HG03108 (cell line): ENCODE data around the gene BDKRB2.

Experiments used
- ATAC-seq: cut with Tn5 transposase; IDR thresholded peaks from one replicate; pipeline ENCODE4 v1.9.1; 2021; ENCODE audit warnings: moderate library complexity; ENCODE audit not compliant: unreplicated experiment

Gene BDKRB2

DNA sequence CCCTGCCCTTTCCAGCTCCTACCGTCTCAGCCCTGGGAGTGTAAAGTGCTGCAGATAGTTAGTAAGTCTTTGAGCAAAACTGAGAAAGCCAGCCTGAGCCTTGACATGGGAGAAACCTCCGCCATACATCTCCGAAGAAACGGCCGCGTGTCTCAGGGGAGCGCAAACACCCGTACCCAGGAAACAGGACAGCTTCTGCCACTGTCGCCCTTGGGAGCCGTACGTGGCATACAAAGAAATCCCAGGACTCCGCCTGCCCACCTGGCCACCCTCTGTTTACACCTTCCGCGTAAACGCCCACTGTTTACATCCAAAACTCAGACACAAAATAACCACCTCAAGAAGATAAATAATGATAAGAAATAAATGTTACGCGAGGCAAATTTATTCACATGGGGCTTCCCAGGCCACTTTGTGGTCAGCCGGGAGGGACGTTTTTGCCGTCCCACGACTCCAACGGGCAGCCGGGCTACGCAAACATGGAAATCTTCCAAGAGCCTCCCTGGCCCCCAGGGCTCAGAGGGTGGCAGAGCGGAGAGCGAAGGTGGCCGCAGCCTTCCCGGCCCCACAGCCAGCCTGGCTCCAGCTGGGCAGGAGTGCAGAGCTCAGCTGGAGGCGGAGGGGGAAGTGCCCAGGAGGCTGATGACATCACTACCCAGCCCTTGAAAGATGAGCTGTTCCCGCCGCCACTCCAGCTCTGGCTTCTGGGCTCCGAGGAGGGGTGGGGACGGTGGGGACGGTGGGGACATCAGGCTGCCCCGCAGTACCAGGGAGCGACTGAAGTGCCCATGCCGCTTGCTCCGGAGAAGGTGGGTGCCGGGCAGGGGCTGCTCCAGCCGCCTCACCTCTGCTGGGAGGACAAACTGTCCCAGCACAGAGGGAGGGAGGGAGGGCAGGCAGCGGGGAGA is at the start of gene BDKRB2:
Gene BDKRB2, plus strand, starts transcription at position 689 of the 908 bp plus-strand sequence. CDS start 32,269 bp downstream, outside the sequence.
- no peak for ATAC-seq

DNA sequence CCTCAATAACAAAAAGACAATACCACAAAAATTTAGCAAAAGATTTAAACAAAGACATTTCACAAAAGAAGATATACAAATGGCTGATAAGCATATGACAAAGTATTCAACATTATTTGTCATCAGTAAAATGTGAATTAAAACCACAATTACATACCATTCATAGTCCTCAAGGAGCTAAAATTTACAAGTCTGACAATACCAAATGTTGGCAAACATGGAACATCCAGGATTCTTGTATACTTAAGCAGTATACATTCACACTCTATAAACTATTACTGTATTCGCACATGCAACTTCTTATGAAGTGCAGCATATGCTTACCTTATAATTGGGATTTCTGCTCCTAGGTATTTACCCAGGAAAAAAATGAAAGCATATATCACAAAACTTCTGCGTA is 49.7 kb upstream of the BDKRB2 start:
- no peak for ATAC-seq

- ATAC-seq: no peak
These were observed 47.6 kb upstream of the BDKRB2 start for GRCh38 chr14:96156804-96157760.

- no peak for ATAC-seq
These were observed 45.9 kb upstream of the BDKRB2 start for GRCh38 chr14:96158735-96159134.

DNA sequence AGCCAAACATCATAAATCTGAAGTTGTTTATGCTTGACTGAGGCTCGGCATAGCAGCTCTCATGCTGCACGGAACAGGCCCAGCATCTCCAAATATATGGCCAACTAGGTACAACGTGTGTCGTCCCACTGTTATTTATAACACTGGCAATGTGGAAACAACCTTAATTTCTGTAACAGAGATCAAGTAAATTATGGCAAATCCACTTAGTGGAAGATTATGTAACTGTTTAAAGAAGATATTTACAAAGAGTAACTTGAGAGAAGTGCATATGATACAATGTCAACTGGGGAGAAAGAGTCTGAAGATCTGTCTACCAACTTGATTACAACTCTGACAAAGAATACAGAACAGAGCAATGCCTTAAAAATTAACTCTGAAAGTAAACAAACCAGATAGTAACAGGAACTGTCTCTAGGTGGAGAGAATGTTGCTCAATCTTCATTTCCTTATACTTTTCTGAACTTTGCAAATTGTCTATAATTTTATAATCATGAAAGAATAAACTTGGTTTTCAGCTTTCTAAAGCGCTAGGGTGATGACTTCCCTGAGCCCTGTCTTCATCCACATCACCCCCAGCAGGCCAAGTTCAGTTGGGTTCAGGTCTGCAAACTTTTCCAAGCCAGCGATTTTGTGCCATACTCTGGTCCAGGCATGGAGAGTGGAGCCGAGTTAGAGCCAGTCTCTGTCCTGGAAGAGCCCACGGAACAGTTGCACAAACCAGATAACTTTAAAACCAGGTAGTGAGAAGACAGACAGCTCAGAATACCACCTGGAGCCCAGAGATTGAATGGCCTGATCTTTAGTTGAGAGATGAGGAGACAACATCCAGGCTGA is 44.3 kb upstream of the BDKRB2 start:
- ATAC-seq: no peak

GRCh38 chr14:96160913-96161310 is 43.7 kb upstream of the BDKRB2 start:
- no peak for ATAC-seq

- no peak for ATAC-seq
These were observed 43.0 kb upstream of the BDKRB2 start for GRCh38 chr14:96161636-96162035.

- no peak for ATAC-seq
These were observed 42.4 kb upstream of the BDKRB2 start for GRCh38 chr14:96162265-96162664.

DNA sequence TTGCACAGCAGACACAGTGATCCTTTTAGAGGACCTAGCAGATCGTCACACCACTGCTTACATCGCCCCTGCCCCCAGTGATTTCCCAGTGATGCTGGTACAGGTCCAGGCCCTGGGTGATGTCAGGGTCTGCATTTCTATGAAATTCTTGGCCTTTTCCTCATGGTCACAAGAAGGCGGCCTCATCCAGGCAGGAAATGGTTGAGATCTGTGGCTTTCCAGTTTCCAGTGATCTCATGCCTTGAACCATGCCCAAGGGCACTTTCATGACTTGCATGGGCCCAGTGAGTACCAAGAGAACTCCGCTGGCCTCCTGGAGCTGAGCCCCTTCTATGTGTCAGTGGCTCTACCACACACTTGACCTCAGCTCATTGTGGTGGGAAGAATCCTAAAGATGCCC is 41.9 kb upstream of the BDKRB2 start:
- ATAC-seq: no peak

DNA sequence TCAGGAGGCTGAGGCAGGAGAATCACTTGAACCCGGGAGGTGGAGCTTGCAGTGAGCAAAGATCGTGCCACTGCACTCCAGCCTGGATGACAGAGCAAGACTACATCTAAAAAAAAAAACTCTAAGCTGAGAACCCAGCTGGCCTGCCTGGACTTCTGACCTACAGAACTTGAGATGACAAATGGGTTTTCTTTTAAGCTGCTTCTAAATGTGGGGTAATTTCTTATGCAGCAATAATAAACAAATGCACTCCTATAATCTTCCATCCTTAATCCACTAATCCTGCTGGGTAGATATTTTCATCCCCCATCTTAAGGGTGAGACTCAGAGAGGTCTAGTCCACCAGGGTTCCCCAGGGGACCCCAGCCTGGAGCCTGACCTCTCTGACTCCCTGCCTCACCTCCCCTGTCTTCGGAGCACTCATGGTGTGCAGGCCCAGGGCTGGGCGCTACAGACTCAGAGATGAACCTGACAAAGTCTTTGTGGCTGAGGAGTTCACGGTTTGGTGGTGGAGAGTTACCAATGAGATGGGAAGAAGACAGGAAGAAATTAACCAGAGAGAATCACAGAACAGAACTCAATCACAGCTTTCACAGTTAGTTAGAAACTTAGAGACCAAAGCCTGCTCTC is 39.7 kb upstream of the BDKRB2 start:
- ATAC-seq: no peak

DNA sequence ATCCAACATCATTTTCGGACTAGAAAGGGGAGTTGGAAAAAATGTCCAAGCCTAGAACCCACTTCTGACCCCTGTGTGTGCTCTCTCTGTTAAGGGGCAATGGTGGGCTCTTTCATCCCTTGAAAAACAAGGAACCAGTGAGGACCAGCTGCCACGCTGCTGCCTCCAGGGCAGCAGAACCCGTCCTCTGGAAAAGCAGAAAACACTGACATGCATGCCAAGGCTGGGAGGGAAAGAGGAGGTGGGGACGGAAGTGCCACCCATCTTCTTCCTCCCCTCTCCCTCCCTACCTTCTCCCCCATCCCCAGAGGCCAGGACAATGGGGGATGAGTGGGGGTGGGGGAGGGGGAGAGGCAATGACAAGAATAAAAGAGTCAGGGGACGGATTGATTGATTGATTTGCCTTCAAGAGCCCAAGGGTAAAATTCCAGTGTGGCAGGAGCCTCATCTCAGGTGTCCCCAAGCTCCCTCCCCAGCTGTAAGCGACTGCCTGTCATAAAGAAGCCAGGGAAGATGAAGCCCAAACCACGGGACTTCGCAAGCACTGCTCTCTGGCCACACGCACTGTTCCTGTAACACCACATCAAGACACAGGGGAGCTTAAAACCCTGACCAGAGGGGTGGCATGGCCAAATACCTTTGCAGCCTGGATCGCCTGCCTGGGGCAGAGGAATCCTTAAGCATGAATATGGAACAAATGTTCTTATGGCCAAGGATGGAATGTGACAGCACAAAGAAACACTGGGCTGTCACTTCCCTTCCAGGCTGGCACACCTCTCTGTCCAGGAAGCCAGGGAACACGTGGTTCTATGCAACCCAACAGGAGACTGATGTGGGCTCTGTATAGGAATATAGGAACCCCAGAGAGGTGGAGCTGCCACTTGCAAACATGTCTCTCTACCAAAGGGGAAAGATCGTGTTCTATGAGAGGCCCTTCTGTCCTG is 38.9 kb upstream of the BDKRB2 start:
- ATAC-seq: no peak

DNA sequence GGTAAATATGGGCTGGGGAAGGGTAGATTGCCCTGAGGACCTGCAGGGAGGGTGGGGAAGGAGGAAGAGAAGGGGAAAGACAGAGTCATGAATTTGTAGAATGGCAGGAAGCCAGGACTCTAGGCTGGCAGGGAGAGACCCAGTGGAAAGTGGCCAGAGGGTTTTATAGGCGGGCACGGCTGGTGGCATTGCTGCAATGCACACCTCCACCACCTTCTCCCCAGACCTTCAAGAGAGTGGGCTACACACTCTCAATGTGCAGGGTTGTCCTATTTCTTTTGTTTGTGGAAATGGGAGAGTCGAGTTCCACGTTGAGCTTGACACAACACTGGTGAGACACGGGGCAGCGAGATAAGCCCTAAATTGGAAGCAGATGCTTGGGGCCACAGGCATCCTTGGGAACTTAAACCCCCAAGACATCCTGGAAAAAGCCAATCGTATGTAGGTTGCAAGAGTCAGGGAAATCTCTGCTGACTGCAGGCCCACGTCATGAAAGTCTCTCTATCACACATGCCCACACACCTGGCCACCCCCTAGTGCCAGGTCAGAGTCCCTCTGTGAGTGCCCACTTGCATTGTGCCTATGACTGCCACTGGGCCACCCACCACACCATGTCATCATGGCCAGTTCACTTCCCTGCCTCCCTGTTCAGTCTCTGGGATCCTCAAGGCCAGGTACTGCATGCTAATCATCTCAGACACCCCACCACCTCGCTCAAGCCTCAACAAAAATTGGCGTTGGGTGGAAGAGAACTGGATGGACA is 38.0 kb upstream of the BDKRB2 start:
- no peak for ATAC-seq

DNA sequence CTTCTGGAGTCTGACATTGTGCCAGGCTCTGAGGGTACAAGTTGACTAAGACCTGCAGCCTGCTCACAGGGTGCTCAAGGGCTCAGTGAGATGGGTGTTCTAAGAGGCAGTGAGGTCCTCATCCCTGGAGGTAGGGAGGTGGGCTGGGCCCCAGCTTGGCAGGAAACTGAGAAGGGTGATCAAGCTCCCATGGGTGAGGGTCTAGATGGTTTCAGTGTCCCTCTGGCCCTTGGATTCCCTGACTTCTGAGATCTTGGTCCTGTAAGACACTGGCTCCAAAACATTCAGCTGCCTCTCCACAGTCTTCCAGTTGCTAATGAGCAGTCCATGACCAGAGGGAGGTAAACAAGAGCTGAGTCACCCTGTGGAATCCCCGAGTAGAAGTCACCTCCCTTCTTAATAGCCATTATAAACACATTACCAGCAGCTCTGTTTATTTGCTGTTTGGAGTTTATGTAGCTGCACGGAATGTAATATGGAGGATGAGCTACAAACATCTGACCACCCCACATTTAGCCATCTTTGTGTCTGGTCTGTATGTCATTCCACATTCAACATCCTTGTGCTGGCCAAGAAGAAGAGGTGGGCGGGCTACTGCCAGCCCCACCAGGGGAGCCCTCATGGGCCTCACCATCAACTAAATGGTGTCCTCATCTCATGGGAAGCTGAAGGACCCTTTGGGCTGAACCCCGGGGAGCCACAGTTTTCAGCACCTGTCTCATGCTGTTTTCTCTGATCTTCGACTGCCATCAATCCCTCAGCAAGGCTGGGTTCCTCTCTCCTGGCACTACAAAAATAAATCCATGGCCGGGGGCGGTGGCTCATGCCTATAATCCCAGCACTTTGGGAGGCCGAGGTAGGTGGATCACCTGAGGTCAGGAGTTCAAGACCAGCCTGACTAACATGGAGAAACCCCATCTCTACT is 37.2 kb upstream of the BDKRB2 start:
- ATAC-seq: no peak

- no peak for ATAC-seq
These were observed 36.1 kb upstream of the BDKRB2 start for GRCh38 chr14:96168581-96168980.

DNA sequence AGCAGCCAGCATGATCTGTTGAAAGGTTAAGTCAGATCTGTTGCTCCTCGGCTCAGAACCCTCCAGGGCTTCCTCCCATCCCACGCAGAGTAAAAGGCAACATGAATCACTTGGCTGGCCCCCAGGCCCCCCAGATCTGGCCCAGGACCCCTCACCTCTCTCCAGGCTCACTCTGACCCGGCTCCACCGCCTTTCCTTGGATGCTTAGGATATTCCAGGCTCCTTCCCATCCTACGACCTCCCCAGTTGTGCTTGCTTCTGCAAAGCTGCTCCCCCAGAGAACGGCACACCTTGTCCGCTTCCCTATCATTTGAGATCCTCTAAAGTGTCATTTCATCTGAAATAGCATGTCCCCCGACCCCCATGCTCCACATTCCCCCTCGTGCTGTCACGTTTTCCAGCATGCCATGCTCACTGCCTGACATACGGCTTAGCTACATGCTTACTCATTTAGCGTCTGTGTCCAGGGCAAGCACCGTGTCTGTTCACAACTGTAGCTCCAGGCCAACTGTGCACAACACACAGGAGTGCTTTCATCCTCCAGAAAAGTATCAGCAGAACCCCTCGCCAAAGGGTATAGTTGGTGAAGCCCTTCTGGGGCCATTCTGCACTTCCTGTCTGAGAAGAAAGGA is 33.6 kb upstream of the BDKRB2 start:
- ATAC-seq: no peak

GRCh38 chr14:96173636-96174475 is 30.8 kb upstream of the BDKRB2 start:
- no peak for ATAC-seq
